Sigmoid colon (tissue), 7 donors: ENCODE measurements around the gene NAP1L4. TPM values are rescaled to one million over a fixed set of nuclear protein-coding genes. Genes with fewer than 3 reads are reported as not detected.

Source experiments
- DNase-seq: peaks from one replicate; pipeline ENCODE4 v3.0.0-alpha.2; 2019
- H3K27ac ChIP-seq, 4 donors: fragments of 200-600 bp; sonication (generic); one replicate each; pipeline ENCODE4 v1.5.1; 2016 to 2019; ENCODE audit warnings: mild to moderate bottlenecking in 1 of 4
- H3K27me3 ChIP-seq, 3 donors: fragments of 200-600 bp; sonication (generic); one replicate each; pipeline ENCODE4 v1.5.1; 2019; ENCODE audit warnings: mild to moderate bottlenecking in 1 of 3
- H3K36me3 ChIP-seq, 4 donors: fragments of 200-600 bp; sonication (generic); one replicate each; pipeline ENCODE4 v1.5.1; 2016 to 2019
- H3K4me1 ChIP-seq, 4 donors: fragments of 200-600 bp; sonication (generic); one replicate each; pipeline ENCODE4 v1.5.1; 2017 to 2019
- H3K4me3 ChIP-seq, 4 donors: fragments of 200-600 bp; sonication (generic); one replicate each; pipeline ENCODE4 v1.5.1; 2017 to 2019; ENCODE audit warnings: mild to moderate bottlenecking in 2 of 4, moderate library complexity in 1 of 4
- H3K9me3 ChIP-seq, 4 donors: fragments of 200-600 bp in 3 of 4; sonication (generic) in 3 of 4; one replicate each; pipeline versions ENCODE4 v1.5.1 to v1.6.1; 2013 to 2019
- CTCF ChIP-seq, 4 experiments: fragments of 450-650 bp in 3 of 4; fragments of 200-600 bp in 1 of 4; IDR thresholded peaks; one replicate each; pipeline ENCODE4 v1.5.1; 2016 to 2019; ENCODE audit warnings: antibody characterized with exemption in 4 of 4, mild to moderate bottlenecking in 3 of 4, moderate library complexity in 2 of 4
- EP300 ChIP-seq, 4 donors: sonication (generic); formaldehyde crosslinking; IDR thresholded peaks; one replicate each; pipeline ENCODE4 v1.6.1; 2017; ENCODE audit warnings: antibody characterized with exemption in 4 of 4
- POLR2A ChIP-seq, 2 donors: fragments of 450-650 bp; IDR thresholded peaks; one replicate each; pipeline ENCODE4 v1.6.1; 2016; ENCODE audit warnings: antibody characterized with exemption in 2 of 2, mild to moderate bottlenecking in 2 of 2, moderate library complexity in 2 of 2
- POLR2AphosphoS5 ChIP-seq, 4 donors: sonication (generic); formaldehyde crosslinking; IDR thresholded peaks; one replicate each; pipeline ENCODE4 v1.6.1; 2017; ENCODE audit warnings: antibody characterized with exemption in 4 of 4
- WGBS, 2 donors: extraction: QIAGEN DNeasy Blood & Tissue Kit; methylation state at CpG; one replicate each; pipeline ENCODE4 v1.1.7; 2013; 5-methylcytosine and 5-hydroxymethylcytosine counted together
- intact Hi-C: fragments of 100-400 bp; cut with DNase I; formaldehyde crosslinking; loops from one replicate; pipeline ENCODE4 v1.15.1; 2023
- polyA plus RNA-seq, 3 donors: library from polyadenylated mRNA; stranded (reverse); fragments of 200-250 nt; gene quantifications; one replicate each; pipeline ENCODE4 v1.2.3, GENCODE V29; 2013
- total RNA-seq, 4 donors: library from RNA; depleted of rRNA; stranded (reverse); fragments of >200 nt; gene quantifications; one replicate each; pipeline ENCODE4 v1.1.0, GENCODE V29; 2016
- donor health status: healthy with polysubstance abuse.
- donor health status: Bipolar disorder and iron deficiency.
- donor health status: healthy.

The NAP1L4 gene
- total and polyA plus RNA-seq, 7 donors: 55.9 to 102 (median 88.7) TPM

- Histone ChIP-seq H3K36me3 (peaks cover 0 to 40% (median 17%) of the 10 kb centered on the region in 4 donors), H3K4me1 (peaks cover 0 to 40% (median 22%) of the 10 kb centered on the region in 4 donors), H3K27ac (peak overlapping the region; percentile 6 to 79 (median 71)), H3K9me3 (no peaks in the 10 kb centered on the region), H3K27me3 (no peaks in the 10 kb centered on the region), H3K4me3 (no peak overlapping the region)
- no peak for DNase-seq
- intact Hi-C loops: no loop called here
- WGBS, 2 donors: 89 to 90% methylated on average over 24 of the region's 24 CpGs
- no peak for TF ChIP-seq CTCF (IDR thresholded peaks at IDR 0.05)
- TF ChIP-seq EP300 (IDR thresholded peaks at IDR 0.05): no peak
- no peak for TF ChIP-seq POLR2A (IDR thresholded peaks at IDR 0.05)
- no peak for TF ChIP-seq POLR2AphosphoS5 (IDR thresholded peaks at IDR 0.05)
These were observed 47.6 kb downstream of the NAP1L4 start for GRCh38 chr11:2944530-2944929.

- no peak for TF ChIP-seq POLR2AphosphoS5 (IDR thresholded peaks at IDR 0.05)
- TF ChIP-seq POLR2A (IDR thresholded peaks at IDR 0.05): no peak
- TF ChIP-seq CTCF (IDR thresholded peaks at IDR 0.05): no peak
- TF ChIP-seq EP300 (IDR thresholded peaks at IDR 0.05): no peak
- intact Hi-C loops: no loop called here
- no peaks in the 10 kb centered on the region for H3K27me3 ChIP-seq
- no peak for DNase-seq
- peaks cover 0 to 40% (median 22%) of the 10 kb centered on the region in 4 donors for H3K4me1 ChIP-seq
- peaks cover 0 to 31% (median 11%) of the 10 kb centered on the region in 4 donors for H3K36me3 ChIP-seq
- no peaks in the 10 kb centered on the region for H3K9me3 ChIP-seq
- 22 to 59% methylated on average over 12 of the region's 12 CpGs for WGBS, 2 donors
- no peak overlapping the region for H3K4me3 ChIP-seq
- H3K27ac ChIP-seq: peak overlapping the region in 2 of 4 donors; percentile 76 to 79
These were observed 48.4 kb downstream of the NAP1L4 start for GRCh38 chr11:2943711-2944118.

- H3K4me1 ChIP-seq: peaks cover 0 to 40% (median 22%) of the 10 kb centered on the region in 4 donors
- DNase-seq: no peak
- H3K27ac ChIP-seq: no peak overlapping the region
These were observed 49.0 kb downstream of the NAP1L4 start for GRCh38 chr11:2942872-2943710.

GRCh38 chr11:2942447-2942846, 49.7 kb downstream of the NAP1L4 start:
- H3K4me3 ChIP-seq: no peak overlapping the region
- no peaks in the 10 kb centered on the region for H3K27me3 ChIP-seq
- WGBS, 2 donors: 54 to 63% methylated on average over 13 of the region's 13 CpGs
- intact Hi-C loops: no loop called here
- TF ChIP-seq POLR2AphosphoS5 (IDR thresholded peaks at IDR 0.05): no peak
- TF ChIP-seq CTCF (IDR thresholded peaks at IDR 0.05): no peak
- TF ChIP-seq POLR2A (IDR thresholded peaks at IDR 0.05): no peak
- TF ChIP-seq EP300 (IDR thresholded peaks at IDR 0.05): no peak
- DNase-seq: no peak
- no peak overlapping the region for H3K27ac ChIP-seq
- peaks cover 0 to 19% (median 3%) of the 10 kb centered on the region in 4 donors for H3K36me3 ChIP-seq
- H3K9me3 ChIP-seq: peaks cover 0 to 4% (median 2%) of the 10 kb centered on the region in 4 donors
- H3K4me1 ChIP-seq: peaks cover 0 to 40% (median 22%) of the 10 kb centered on the region in 4 donors

More at GRCh38 chr11:2942872-2943710, 49.0 kb downstream of the NAP1L4 start:
- 79 to 86% methylated on average over 15 of the region's 15 CpGs for WGBS, 2 donors
- TF ChIP-seq POLR2A (IDR thresholded peaks at IDR 0.05): no peak
- TF ChIP-seq EP300 (IDR thresholded peaks at IDR 0.05): no peak
- no peak for TF ChIP-seq CTCF (IDR thresholded peaks at IDR 0.05)
- no peak for TF ChIP-seq POLR2AphosphoS5 (IDR thresholded peaks at IDR 0.05)
- Histone ChIP-seq H3K27me3 (no peaks in the 10 kb centered on the region), H3K9me3 (peaks cover 0 to 2% (median 0%) of the 10 kb centered on the region in 4 donors), H3K36me3 (peaks cover 0 to 25% (median 6%) of the 10 kb centered on the region in 4 donors), H3K4me3 (no peak overlapping the region)
- intact Hi-C loops: no loop called here
